ENCODE data around the gene OR10A7. TPM values are rescaled to one million over a fixed set of nuclear protein-coding genes. Genes with fewer than 3 reads are reported as not detected.

The OR10A7 gene
- total RNA-seq, 2 experiments from 2014 or later = not detected

DNA sequence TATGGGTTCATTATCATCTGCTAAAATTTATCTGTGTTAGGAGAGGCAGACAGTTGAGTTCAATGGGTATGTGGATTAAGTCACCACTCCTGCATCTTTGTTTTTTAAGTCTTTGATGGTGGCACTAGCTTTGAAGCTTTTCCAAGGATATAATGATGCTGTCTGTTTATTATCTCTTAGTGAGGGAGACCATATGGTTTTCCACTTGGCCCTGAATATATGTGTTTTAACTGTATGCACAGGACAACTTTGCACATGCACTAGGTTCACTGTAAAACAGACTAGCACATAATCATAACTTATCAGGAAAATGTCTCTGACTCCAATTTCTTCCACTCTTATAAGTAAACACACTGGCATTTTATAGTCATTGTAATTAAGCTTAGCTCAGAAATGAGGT, 32.5 kb downstream of the OR10A7 start:
- no peaks in the 10 kb centered on the region for H3K9me3 Mint-ChIP-seq (ENCODE audit: insufficient read depth)
- no peaks in the 10 kb centered on the region for H3K36me3 Mint-ChIP-seq (ENCODE audit: low read depth)
- ChIA-PET POLR2A (no interaction called here), CTCF (no interaction called here)
- DNase-seq = no peak
- ATAC-seq = no peak
- no peak overlapping the region for H3K27ac Mint-ChIP-seq
- H3K4me3 Mint-ChIP-seq = no peak overlapping the region
- H3K4me1 Mint-ChIP-seq (ENCODE audit: low read depth) = no peaks in the 10 kb centered on the region
- H3K27me3 Mint-ChIP-seq (ENCODE audit: low read depth) = peaks cover 7% of the 10 kb centered on the region

DNA sequence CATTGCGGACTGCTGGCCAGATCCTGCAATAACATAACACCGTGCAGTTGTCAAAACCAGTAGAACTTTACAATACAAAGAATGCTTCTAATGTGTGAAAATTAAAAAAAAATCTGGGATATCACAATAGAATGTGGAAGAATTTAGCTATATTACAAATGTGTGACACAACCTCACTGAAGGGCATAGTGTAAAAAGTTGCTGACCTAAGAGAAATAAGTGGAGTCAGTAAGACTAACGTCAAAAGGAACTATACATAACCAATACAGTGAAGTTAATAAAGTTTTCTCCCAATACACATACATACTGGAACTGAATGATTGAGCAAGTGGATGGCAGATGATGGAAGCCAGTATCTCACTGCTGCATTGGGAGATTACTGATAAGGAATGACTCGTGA, 36.0 kb downstream of the OR10A7 start:
- POLR2A ChIA-PET = no interaction called here
- no peak overlapping the region for H3K4me3 Mint-ChIP-seq
- H3K27ac Mint-ChIP-seq = no peak overlapping the region
- no peaks in the 10 kb centered on the region for H3K4me1 Mint-ChIP-seq (ENCODE audit: low read depth)
- CTCF ChIA-PET = no interaction called here
- no peaks in the 10 kb centered on the region for H3K36me3 Mint-ChIP-seq (ENCODE audit: low read depth)
- ATAC-seq (no peak), DNase-seq (no peak)
- H3K27me3 Mint-ChIP-seq (ENCODE audit: low read depth) = peaks cover 6% of the 10 kb centered on the region
- H3K9me3 Mint-ChIP-seq (ENCODE audit: insufficient read depth) = no peaks in the 10 kb centered on the region

- CTCF ChIA-PET = no interaction called here
- Mint-ChIP-seq H3K27me3 (ENCODE audit: low read depth) (peaks cover 9% of the 10 kb centered on the region), H3K36me3 (ENCODE audit: low read depth) (no peaks in the 10 kb centered on the region), H3K9me3 (ENCODE audit: insufficient read depth) (no peaks in the 10 kb centered on the region), H3K27ac (no peak overlapping the region), H3K4me3 (no peak overlapping the region), H3K4me1 (ENCODE audit: low read depth) (no peaks in the 10 kb centered on the region)
- no peak for DNase-seq
- no peak for ATAC-seq
- POLR2A ChIA-PET = no interaction called here
These were observed 37.5 kb downstream of the OR10A7 start for GRCh38 chr12:55258303-55258702.

Other genes with a start within 250 kb of the OR10A7 start
- gene TESPA1, start 236.3 kb upstream of the OR10A7 start, total RNA-seq = 10 to 100 TPM; 81.0 to 84.6 TPM
- gene NEUROD4, start 201.1 kb upstream of the OR10A7 start, total RNA-seq = not detected
- not detected for gene OR9K2, start 94.6 kb upstream of the OR10A7 start, total RNA-seq
- not detected for gene OR6C74, start 23.6 kb downstream of the OR10A7 start, total RNA-seq
- gene OR6C6, start 75.5 kb downstream of the OR10A7 start, total RNA-seq = not detected
- not detected for gene OR6C1, start 93.3 kb downstream of the OR10A7 start, total RNA-seq
- gene OR6C3, start 109.7 kb downstream of the OR10A7 start, total RNA-seq = not detected
- not detected for gene OR6C75, start 141.9 kb downstream of the OR10A7 start, total RNA-seq
- not detected for gene OR6C65, start 179.5 kb downstream of the OR10A7 start, total RNA-seq
- not detected for gene OR6C76, start 205.2 kb downstream of the OR10A7 start, total RNA-seq
- not detected for gene OR6C2, start 223.1 kb downstream of the OR10A7 start, total RNA-seq
- gene OR6C70, start 249.1 kb downstream of the OR10A7 start, total RNA-seq = not detected